WTC11 (cell line): Measurements from ENCODE around the gene NTSR1. TPM values are rescaled to one million over a fixed set of nuclear protein-coding genes. Genes with fewer than 3 reads are reported as not detected.

Experiments used
- ATAC-seq: fragments of 200-7000 bp; cut with Tn5 transposase; 2 replicates; pipeline ENCODE4 v1.10.0; 2021; ENCODE audit warnings: mild to moderate bottlenecking, moderate library complexity
- CTCF ChIA-PET: fragments of 300-600 bp; sonication (Branson Sonifier 250); formaldehyde crosslinking; loops from one replicate; lab custom pipeline; 2021; ENCODE audit warnings: antibody characterized with exemption; lab: Charles Lee
- POLR2A ChIA-PET: fragments of 350-600 bp; sonication (Branson Sonifier 250); formaldehyde crosslinking; loops from one replicate; lab custom pipeline; 2021; ENCODE audit warnings: antibody characterized with exemption; lab: Charles Lee
- DNase-seq: peaks from one replicate; pipeline ENCODE4 v3.0.0; 2021; ENCODE audit warnings: low spot score
- H3K27ac Mint-ChIP-seq: 2 replicates; pipeline ENCODE4 v1.8.0; 2021; ENCODE audit warnings: mixed read lengths
- H3K27me3 Mint-ChIP-seq: 2 replicates; pipeline ENCODE4 v1.8.0; 2021; ENCODE audit warnings: low read depth, mild to moderate bottlenecking, moderate library complexity, mixed read lengths
- H3K36me3 Mint-ChIP-seq: 2 replicates; pipeline ENCODE4 v1.8.0; 2021; ENCODE audit warnings: mixed read lengths
- H3K4me1 Mint-ChIP-seq: 2 replicates; pipeline ENCODE4 v1.8.0; 2022; ENCODE audit warnings: mixed read lengths
- H3K4me3 Mint-ChIP-seq: 2 replicates; pipeline ENCODE4 v1.8.0; 2021; ENCODE audit warnings: mild to moderate bottlenecking, moderate library complexity, mixed read lengths
- H3K9me3 Mint-ChIP-seq: 2 replicates; pipeline ENCODE4 v1.8.0; 2021; ENCODE audit warnings: mixed read lengths
- AR ChIP-seq: fragments of 250-450 bp; sonication (Bioruptor Pico); IDR thresholded peaks from 2 replicates; pipeline ENCODE4 v1.9.0; 2021; ENCODE audit warnings: mild to moderate bottlenecking
- CREM ChIP-seq: sonication (generic); formaldehyde crosslinking; IDR thresholded peaks from 2 replicates; pipeline ENCODE4 v1.8.1; 2022; ENCODE audit warnings: mild to moderate bottlenecking, missing genetic modification reagents, moderate library complexity
- E2F4 ChIP-seq: sonication (generic); formaldehyde crosslinking; IDR thresholded peaks from 2 replicates; pipeline ENCODE4 v1.8.1; 2022; ENCODE audit warnings: low read depth, mild to moderate bottlenecking, moderate library complexity, missing genetic modification reagents, borderline replicate concordance
- ELF4 ChIP-seq: sonication (generic); formaldehyde crosslinking; IDR thresholded peaks from 2 replicates; pipeline ENCODE4 v1.8.1; 2022; ENCODE audit warnings: low read depth, mild to moderate bottlenecking, moderate library complexity, missing genetic modification reagents
- FOXK1 ChIP-seq: sonication (generic); formaldehyde crosslinking; IDR thresholded peaks from 2 replicates; pipeline ENCODE4 v1.8.0; 2022; ENCODE audit warnings: mild to moderate bottlenecking, moderate library complexity, missing genetic modification reagents
- HMGA2 ChIP-seq: fragments of 250-450 bp; sonication (Bioruptor Pico); IDR thresholded peaks from 2 replicates; pipeline ENCODE4 v1.4.0; 2021; ENCODE audit warnings: mild to moderate bottlenecking, moderate library complexity
- IRF2 ChIP-seq: sonication (generic); formaldehyde crosslinking; IDR thresholded peaks from 2 replicates; pipeline ENCODE4 v1.8.0; 2022; ENCODE audit warnings: low read depth, missing genetic modification reagents, borderline replicate concordance
- JUN ChIP-seq: sonication (generic); formaldehyde crosslinking; IDR thresholded peaks from 2 replicates; pipeline ENCODE4 v1.8.0; 2023; ENCODE audit warnings: mild to moderate bottlenecking, missing genetic modification reagents
- KAT7 ChIP-seq: sonication (generic); formaldehyde crosslinking; IDR thresholded peaks from 2 replicates; pipeline ENCODE4 v1.8.1; 2023; ENCODE audit warnings: missing genetic modification reagents, mild to moderate bottlenecking, borderline replicate concordance
- NR3C1 ChIP-seq: sonication (generic); formaldehyde crosslinking; conservative IDR thresholded peaks from 2 replicates; pipeline ENCODE4 v1.8.1; 2023; ENCODE audit warnings: low read depth, mild to moderate bottlenecking, missing genetic modification reagents
- TEAD1 ChIP-seq: sonication (generic); formaldehyde crosslinking; IDR thresholded peaks from 2 replicates; pipeline ENCODE4 v1.8.0; 2022; ENCODE audit warnings: mild to moderate bottlenecking, missing genetic modification reagents
- ZNF219 ChIP-seq: sonication (generic); formaldehyde crosslinking; IDR thresholded peaks from 2 replicates; pipeline ENCODE4 v1.8.0; 2023; ENCODE audit warnings: missing genetic modification reagents, mild to moderate bottlenecking, borderline replicate concordance
- ZNF317 ChIP-seq: sonication (generic); formaldehyde crosslinking; IDR thresholded peaks from 2 replicates; pipeline ENCODE4 v1.8.1; 2023; ENCODE audit warnings: low read depth, mild to moderate bottlenecking, moderate library complexity, missing genetic modification reagents, borderline replicate concordance
- ZNF423 ChIP-seq: fragments of 250-450 bp; sonication (Bioruptor Pico); IDR thresholded peaks from 2 replicates; pipeline ENCODE4 v2.1.2; 2022; ENCODE audit warnings: mild to moderate bottlenecking, moderate library complexity
- ZNF425 ChIP-seq: fragments of 250-450 bp; sonication (Bioruptor Pico); conservative IDR thresholded peaks from 2 replicates; pipeline ENCODE4 v1.9.0; 2021; ENCODE audit warnings: mild to moderate bottlenecking
- ZNF512 ChIP-seq: sonication (generic); formaldehyde crosslinking; IDR thresholded peaks from 2 replicates; pipeline ENCODE4 v1.8.1; 2022; ENCODE audit warnings: missing genetic modification reagents, borderline replicate concordance
- total RNA-seq: library from RNA; stranded (reverse); gene quantifications from 3 replicates; pipeline ENCODE4 v1.2.3, GENCODE V29; 2021
- TF ChIP-seq, protein P1 (sequence below): fragments of 250-450 bp; sonication (Bioruptor Pico); IDR thresholded peaks from 2 replicates; pipeline ENCODE4 v1.9.0; 2021; ENCODE audit warnings: mild to moderate bottlenecking, borderline replicate concordance
- TF ChIP-seq, protein P2 (sequence below): sonication (generic); formaldehyde crosslinking; IDR thresholded peaks from 2 replicates; pipeline ENCODE4 v1.8.1; 2022; ENCODE audit warnings: mild to moderate bottlenecking, moderate library complexity, missing genetic modification reagents
- TF ChIP-seq, protein P3 (sequence below): sonication (generic); formaldehyde crosslinking; IDR thresholded peaks from 2 replicates; pipeline ENCODE4 v1.8.0; 2023; ENCODE audit warnings: missing genetic modification reagents

The NTSR1 gene
- total RNA-seq, 1 experiment from 2014 or later = 0.63 TPM

- H3K4me3 Mint-ChIP-seq = no peak overlapping the region
- CTCF ChIA-PET = no interaction called here
Observed at GRCh38 chr20:62696434-62696957, 12.1 kb upstream of the NTSR1 start.

More at GRCh38 chr20:62696434-62696957, 12.1 kb upstream of the NTSR1 start:
- H3K27me3 Mint-ChIP-seq = no peaks in the 10 kb centered on the region
- no peak for TF ChIP-seq E2F4 (CRISPR knock-in tag)
- no peak for TF ChIP-seq AR (CRISPR knock-in tag)
- TF ChIP-seq, protein P1, sequence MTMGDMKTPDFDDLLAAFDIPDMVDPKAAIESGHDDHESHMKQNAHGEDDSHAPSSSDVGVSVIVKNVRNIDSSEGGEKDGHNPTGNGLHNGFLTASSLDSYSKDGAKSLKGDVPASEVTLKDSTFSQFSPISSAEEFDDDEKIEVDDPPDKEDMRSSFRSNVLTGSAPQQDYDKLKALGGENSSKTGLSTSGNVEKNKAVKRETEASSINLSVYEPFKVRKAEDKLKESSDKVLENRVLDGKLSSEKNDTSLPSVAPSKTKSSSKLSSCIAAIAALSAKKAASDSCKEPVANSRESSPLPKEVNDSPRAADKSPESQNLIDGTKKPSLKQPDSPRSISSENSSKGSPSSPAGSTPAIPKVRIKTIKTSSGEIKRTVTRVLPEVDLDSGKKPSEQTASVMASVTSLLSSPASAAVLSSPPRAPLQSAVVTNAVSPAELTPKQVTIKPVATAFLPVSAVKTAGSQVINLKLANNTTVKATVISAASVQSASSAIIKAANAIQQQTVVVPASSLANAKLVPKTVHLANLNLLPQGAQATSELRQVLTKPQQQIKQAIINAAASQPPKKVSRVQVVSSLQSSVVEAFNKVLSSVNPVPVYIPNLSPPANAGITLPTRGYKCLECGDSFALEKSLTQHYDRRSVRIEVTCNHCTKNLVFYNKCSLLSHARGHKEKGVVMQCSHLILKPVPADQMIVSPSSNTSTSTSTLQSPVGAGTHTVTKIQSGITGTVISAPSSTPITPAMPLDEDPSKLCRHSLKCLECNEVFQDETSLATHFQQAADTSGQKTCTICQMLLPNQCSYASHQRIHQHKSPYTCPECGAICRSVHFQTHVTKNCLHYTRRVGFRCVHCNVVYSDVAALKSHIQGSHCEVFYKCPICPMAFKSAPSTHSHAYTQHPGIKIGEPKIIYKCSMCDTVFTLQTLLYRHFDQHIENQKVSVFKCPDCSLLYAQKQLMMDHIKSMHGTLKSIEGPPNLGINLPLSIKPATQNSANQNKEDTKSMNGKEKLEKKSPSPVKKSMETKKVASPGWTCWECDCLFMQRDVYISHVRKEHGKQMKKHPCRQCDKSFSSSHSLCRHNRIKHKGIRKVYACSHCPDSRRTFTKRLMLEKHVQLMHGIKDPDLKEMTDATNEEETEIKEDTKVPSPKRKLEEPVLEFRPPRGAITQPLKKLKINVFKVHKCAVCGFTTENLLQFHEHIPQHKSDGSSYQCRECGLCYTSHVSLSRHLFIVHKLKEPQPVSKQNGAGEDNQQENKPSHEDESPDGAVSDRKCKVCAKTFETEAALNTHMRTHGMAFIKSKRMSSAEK (CRISPR knock-in tag) = no peak
- no peak for TF ChIP-seq NR3C1
- no peak for TF ChIP-seq ZNF512
- no peak for TF ChIP-seq FOXK1 (CRISPR knock-in tag)
- TF ChIP-seq, protein P2, sequence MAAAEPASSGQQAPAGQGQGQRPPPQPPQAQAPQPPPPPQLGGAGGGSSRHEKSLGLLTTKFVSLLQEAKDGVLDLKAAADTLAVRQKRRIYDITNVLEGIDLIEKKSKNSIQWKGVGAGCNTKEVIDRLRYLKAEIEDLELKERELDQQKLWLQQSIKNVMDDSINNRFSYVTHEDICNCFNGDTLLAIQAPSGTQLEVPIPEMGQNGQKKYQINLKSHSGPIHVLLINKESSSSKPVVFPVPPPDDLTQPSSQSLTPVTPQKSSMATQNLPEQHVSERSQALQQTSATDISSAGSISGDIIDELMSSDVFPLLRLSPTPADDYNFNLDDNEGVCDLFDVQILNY (CRISPR knock-in tag) = no peak
- TF ChIP-seq ELF4 = no peak
- TF ChIP-seq ZNF425 (CRISPR knock-in tag) = no peak
- TF ChIP-seq, protein P3, sequence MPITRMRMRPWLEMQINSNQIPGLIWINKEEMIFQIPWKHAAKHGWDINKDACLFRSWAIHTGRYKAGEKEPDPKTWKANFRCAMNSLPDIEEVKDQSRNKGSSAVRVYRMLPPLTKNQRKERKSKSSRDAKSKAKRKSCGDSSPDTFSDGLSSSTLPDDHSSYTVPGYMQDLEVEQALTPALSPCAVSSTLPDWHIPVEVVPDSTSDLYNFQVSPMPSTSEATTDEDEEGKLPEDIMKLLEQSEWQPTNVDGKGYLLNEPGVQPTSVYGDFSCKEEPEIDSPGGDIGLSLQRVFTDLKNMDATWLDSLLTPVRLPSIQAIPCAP = no peak
- no peak for TF ChIP-seq ZNF317 (CRISPR knock-in tag)
- TF ChIP-seq ZNF219 (CRISPR knock-in tag) = no peak
- TF ChIP-seq KAT7 (CRISPR knock-in tag) = no peak
- TF ChIP-seq IRF2 (CRISPR knock-in tag) = no peak
- TF ChIP-seq CREM (CRISPR knock-in tag) = no peak
- TF ChIP-seq ZNF423 (CRISPR knock-in tag) = no peak
- TF ChIP-seq JUN (CRISPR knock-in tag) = no peak
- TF ChIP-seq TEAD1 (CRISPR knock-in tag) = no peak
- no peak for TF ChIP-seq HMGA2 (CRISPR knock-in tag)
- H3K27ac Mint-ChIP-seq = no peak overlapping the region
- no peaks in the 10 kb centered on the region for H3K4me1 Mint-ChIP-seq
- DNase-seq (no peak), ATAC-seq (no peak)
- POLR2A ChIA-PET = no interaction called here
- H3K36me3 Mint-ChIP-seq = no peaks in the 10 kb centered on the region
- no peaks in the 10 kb centered on the region for H3K9me3 Mint-ChIP-seq
